Neural progenitor cell (in vitro differentiated cells): Measurements from ENCODE around the gene RGS12. TPM values are rescaled to one million over a fixed set of nuclear protein-coding genes. Genes with fewer than 3 reads are reported as not detected.
A peak's percentile ranks its signal among the peaks of the same experiment; 100 is the strongest.

Source experiments
- DNase-seq: peaks from one replicate; pipeline ENCODE4 v3.0.0-alpha.2; 2016; ENCODE audit warnings: low spot score
- H2AFZ ChIP-seq: fragments of 200-600 bp; sonication (generic); replicated peaks from 2 replicates; pipeline ENCODE4 v1.6.1; 2016; ENCODE audit warnings: antibody characterized with exemption
- H3F3A ChIP-seq: fragments of 200-600 bp; sonication (generic); 2 replicates; pipeline ENCODE4 v1.6.1; 2016; ENCODE audit warnings: antibody characterized with exemption, low read depth
- H3K27ac ChIP-seq: fragments of 200-600 bp; sonication (generic); 2 replicates; pipeline ENCODE4 v1.5.1; 2016; ENCODE audit warnings: mild to moderate bottlenecking
- H3K27me3 ChIP-seq: fragments of 200-600 bp; sonication (generic); 2 replicates; pipeline ENCODE4 v1.6.1; 2016; ENCODE audit warnings: mild to moderate bottlenecking, moderate library complexity
- H3K36me3 ChIP-seq: fragments of 200-600 bp; sonication (generic); 2 replicates; pipeline ENCODE4 v1.5.1; 2016
- H3K4me1 ChIP-seq: fragments of 200-600 bp; sonication (generic); 2 replicates; pipeline ENCODE4 v1.6.1; 2016; ENCODE audit warnings: mixed run types
- H3K4me2 ChIP-seq: fragments of 200-600 bp; sonication (generic); 2 replicates; pipeline ENCODE4 v1.6.1; 2016
- H3K4me3 ChIP-seq: fragments of 200-600 bp; sonication (generic); 2 replicates; pipeline ENCODE4 v1.5.1; 2016
- H3K79me2 ChIP-seq: fragments of 200-600 bp; sonication (generic); 2 replicates; pipeline ENCODE4 v1.6.1; 2016; ENCODE audit warnings: low read depth
- H3K9ac ChIP-seq: fragments of 200-600 bp; sonication (generic); 2 replicates; pipeline ENCODE4 v1.6.1; 2016
- H3K9me3 ChIP-seq: fragments of 200-600 bp; sonication (generic); 2 replicates; pipeline ENCODE4 v1.5.1; 2016; ENCODE audit warnings: low read depth
- H4K20me1 ChIP-seq: fragments of 200-600 bp; sonication (generic); 2 replicates; pipeline ENCODE4 v1.6.1; 2016; ENCODE audit warnings: low read depth
- H3K27ac Mint-ChIP-seq: 3 replicates; pipeline ENCODE4 v1.8.0; 2021; ENCODE audit warnings: mixed read lengths
- H3K27me3 Mint-ChIP-seq: 2 replicates; pipeline ENCODE4 v1.8.0; 2022; ENCODE audit warnings: low read depth, mild to moderate bottlenecking, inconsistent platforms, moderate library complexity, mixed read lengths; ENCODE audit not compliant: insufficient read depth
- H3K36me3 Mint-ChIP-seq: 3 replicates; pipeline ENCODE4 v1.8.0; 2021; ENCODE audit warnings: mixed read lengths
- H3K4me1 Mint-ChIP-seq: 3 replicates; pipeline ENCODE4 v1.8.0; 2021; ENCODE audit warnings: mixed read lengths
- H3K4me3 Mint-ChIP-seq: 3 replicates; pipeline ENCODE4 v1.8.0; 2021; ENCODE audit warnings: mild to moderate bottlenecking, moderate library complexity, mixed read lengths
- H3K9me3 Mint-ChIP-seq: 3 replicates; pipeline ENCODE4 v1.8.0; 2020; ENCODE audit warnings: mixed read lengths
- EZH2 ChIP-seq: fragments of 200-600 bp; sonication (generic); IDR thresholded peaks from 2 replicates; pipeline ENCODE4 v1.6.1; 2017; ENCODE audit warnings: antibody characterized with exemption, mild to moderate bottlenecking, moderate library complexity
- EZH2phosphoT487 ChIP-seq: fragments of 200-600 bp; sonication (generic); IDR thresholded peaks from 2 replicates; pipeline ENCODE4 v1.6.1; 2017; ENCODE audit warnings: antibody characterized with exemption
- total RNA-seq: library from RNA; depleted of rRNA; stranded (reverse); fragments of >200 nt; gene quantifications from 2 replicates; pipeline ENCODE4 v1.2.3, GENCODE V29; 2015; ENCODE audit warnings: low replicate concordance
- TF ChIP-seq, protein P1 (sequence below): fragments of 200-600 bp; sonication (generic); IDR thresholded peaks from 2 replicates; pipeline ENCODE4 v1.5.1; 2017; ENCODE audit warnings: antibody characterized with exemption, mild to moderate bottlenecking

Gene RGS12
- total RNA-seq, 1 donor from 2014 or later, result 36.6 TPM

DNA sequence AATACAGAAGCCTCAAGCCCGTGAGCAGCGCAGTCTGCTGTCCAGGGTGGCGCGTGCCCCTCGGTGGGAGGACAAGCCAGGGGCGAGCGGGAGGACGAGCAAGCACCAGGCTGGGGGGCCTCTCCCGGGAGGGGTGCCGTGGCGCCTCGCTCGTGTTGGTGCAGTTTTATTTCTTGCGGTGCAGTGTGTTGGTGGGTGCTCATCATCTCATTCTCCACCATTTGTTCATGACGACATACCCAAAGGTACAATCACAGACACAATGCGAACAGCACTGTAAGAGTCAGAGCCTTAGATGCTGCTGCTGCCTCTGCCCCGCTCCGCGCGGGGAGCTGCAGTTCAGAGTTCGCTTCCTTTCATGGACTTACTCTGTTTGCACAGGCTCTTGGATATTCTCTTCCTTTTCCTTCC is 30.3 kb downstream of the RGS12 start:
- TF ChIP-seq EZH2phosphoT487 (no peak), EZH2 (no peak)
- TF ChIP-seq, protein P1, sequence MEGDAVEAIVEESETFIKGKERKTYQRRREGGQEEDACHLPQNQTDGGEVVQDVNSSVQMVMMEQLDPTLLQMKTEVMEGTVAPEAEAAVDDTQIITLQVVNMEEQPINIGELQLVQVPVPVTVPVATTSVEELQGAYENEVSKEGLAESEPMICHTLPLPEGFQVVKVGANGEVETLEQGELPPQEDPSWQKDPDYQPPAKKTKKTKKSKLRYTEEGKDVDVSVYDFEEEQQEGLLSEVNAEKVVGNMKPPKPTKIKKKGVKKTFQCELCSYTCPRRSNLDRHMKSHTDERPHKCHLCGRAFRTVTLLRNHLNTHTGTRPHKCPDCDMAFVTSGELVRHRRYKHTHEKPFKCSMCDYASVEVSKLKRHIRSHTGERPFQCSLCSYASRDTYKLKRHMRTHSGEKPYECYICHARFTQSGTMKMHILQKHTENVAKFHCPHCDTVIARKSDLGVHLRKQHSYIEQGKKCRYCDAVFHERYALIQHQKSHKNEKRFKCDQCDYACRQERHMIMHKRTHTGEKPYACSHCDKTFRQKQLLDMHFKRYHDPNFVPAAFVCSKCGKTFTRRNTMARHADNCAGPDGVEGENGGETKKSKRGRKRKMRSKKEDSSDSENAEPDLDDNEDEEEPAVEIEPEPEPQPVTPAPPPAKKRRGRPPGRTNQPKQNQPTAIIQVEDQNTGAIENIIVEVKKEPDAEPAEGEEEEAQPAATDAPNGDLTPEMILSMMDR, result no peak
- H3K4me1 ChIP-seq, result peaks cover 30% of the 10 kb centered on the region
- peaks cover 12% of the 10 kb centered on the region for H4K20me1 ChIP-seq
- no peak overlapping the region for H3K9ac ChIP-seq
- Mint-ChIP-seq H3K27ac (peak overlapping the region; percentile 90), H3K36me3 (peaks cover 33% of the 10 kb centered on the region), H3K4me3 (no peak overlapping the region), H3K27me3 (no peaks in the 10 kb centered on the region), H3K9me3 (peaks cover 25% of the 10 kb centered on the region), H3K4me1 (peaks cover 35% of the 10 kb centered on the region)
- no peaks in the 10 kb centered on the region for H3K9me3 ChIP-seq
- peak overlapping the region; percentile 96 for H3K27ac ChIP-seq
- no peaks in the 10 kb centered on the region for H3K36me3 ChIP-seq
- H3K27me3 ChIP-seq, result no peaks in the 10 kb centered on the region
- H3F3A ChIP-seq, result peaks cover 20% of the 10 kb centered on the region
- H3K4me2 ChIP-seq, result peak overlapping the region; percentile 72
- no peak for DNase-seq
- no peak overlapping the region for H2AFZ ChIP-seq
- H3K4me3 ChIP-seq, result no peak overlapping the region
- H3K79me2 ChIP-seq, result peaks cover 45% of the 10 kb centered on the region

DNA sequence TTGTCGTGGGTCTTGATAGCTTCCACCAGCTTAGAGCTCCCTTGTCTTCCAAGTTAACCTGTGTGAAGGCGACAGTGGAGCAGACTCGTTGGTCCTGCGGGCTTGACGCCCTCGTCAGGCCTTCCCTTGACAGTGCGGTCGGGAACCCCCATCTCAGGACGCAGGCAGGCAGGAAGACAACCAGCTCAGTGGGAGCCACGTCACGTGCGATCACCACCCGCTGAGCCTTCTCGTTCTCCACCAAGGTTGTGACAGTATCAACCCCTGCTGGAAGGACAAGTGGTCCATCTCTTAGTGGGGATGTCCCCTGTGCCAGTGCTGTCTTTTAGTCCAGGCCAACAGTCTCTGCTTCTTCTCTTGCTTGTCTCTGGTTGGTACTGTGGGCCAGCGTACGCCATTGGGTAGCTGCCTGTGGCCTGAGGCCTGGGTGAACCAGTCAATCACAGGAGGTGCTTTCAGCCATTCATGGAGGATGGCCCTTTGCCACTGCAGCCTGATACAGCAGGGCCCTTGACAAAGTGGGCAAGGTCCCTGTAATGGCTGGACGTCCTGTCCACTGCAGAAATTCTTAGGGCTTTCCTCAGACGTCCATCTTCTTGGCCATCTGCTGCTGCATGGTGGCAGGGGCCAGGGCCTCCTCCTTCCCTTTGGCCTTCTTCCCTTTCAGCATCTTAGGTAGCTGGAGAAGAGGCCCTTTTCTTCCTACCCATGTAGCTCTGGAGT is 31.4 kb downstream of the RGS12 start:
- no peaks in the 10 kb centered on the region for H3K9me3 ChIP-seq
- no peak overlapping the region for H3K4me2 ChIP-seq
- H3K4me3 ChIP-seq, result no peak overlapping the region
- H2AFZ ChIP-seq, result no peak overlapping the region
- no peaks in the 10 kb centered on the region for H3K27me3 ChIP-seq
- Mint-ChIP-seq H3K4me1 (peaks cover 42% of the 10 kb centered on the region), H3K27me3 (no peaks in the 10 kb centered on the region), H3K27ac (no peak overlapping the region), H3K9me3 (peaks cover 25% of the 10 kb centered on the region), H3K4me3 (no peak overlapping the region), H3K36me3 (peaks cover 25% of the 10 kb centered on the region)
- H3F3A ChIP-seq, result peaks cover 20% of the 10 kb centered on the region
- TF ChIP-seq, protein P1, result peak; percentile 38
- no peak for TF ChIP-seq EZH2
- H3K79me2 ChIP-seq, result peaks cover 36% of the 10 kb centered on the region
- peak; percentile 56 for DNase-seq
- H3K4me1 ChIP-seq, result peaks cover 30% of the 10 kb centered on the region
- no peaks in the 10 kb centered on the region for H3K36me3 ChIP-seq
- no peak overlapping the region for H3K9ac ChIP-seq
- peaks cover 8% of the 10 kb centered on the region for H4K20me1 ChIP-seq
- H3K27ac ChIP-seq, result no peak overlapping the region

DNA sequence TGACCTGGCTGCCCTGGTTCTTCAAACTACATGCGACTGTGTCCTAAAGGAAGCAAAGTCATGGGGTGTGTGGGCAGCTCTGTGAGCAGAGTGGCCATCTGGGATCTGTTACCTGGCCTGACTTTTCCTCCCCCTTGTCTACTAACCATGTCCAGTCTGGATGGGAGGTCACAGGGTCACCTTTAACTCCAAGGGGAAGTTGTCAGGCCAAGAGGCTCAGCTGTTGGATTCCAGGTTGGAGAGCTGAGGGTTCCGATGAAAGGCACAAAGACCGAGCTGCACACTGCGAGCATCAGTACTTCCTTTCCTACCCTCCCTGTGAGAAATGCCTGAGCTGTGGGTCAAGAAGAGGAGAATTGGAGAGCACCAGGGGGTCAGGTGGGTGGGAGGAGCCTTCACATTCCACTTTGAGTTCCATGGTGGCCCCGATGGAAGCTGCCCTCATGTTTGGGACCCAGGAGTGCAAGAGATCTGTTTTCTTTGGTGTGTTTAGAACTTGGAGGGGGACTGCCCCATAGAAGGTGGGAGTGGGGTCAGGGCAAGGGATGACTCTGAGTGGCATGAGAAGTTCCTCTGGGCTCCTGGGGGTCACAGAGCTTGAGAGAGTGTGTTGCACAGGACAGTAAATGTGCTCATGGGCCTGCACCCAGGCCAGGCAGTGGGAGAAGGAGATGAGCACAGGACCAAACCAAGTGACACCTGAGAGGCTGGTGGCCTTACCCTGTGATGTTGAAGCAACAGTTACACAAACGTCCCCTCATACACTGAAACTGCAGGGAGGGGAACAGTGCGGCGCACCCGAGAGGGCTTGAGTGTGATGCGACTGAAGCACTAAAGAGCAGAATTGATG is 36.2 kb downstream of the RGS12 start:
- Histone ChIP-seq H4K20me1 (peaks cover 20% of the 10 kb centered on the region), H3K27me3 (no peaks in the 10 kb centered on the region), H3K4me1 (no peaks in the 10 kb centered on the region), H3K36me3 (no peaks in the 10 kb centered on the region), H3K4me2 (no peak overlapping the region), H3K27ac (no peak overlapping the region), H3F3A (no peaks in the 10 kb centered on the region), H3K9me3 (no peaks in the 10 kb centered on the region), H3K9ac (no peak overlapping the region), H2AFZ (no peak overlapping the region), H3K79me2 (peaks cover 18% of the 10 kb centered on the region), H3K4me3 (no peak overlapping the region)
- Mint-ChIP-seq H3K27ac (no peak overlapping the region), H3K9me3 (peaks cover 31% of the 10 kb centered on the region), H3K36me3 (peaks cover 29% of the 10 kb centered on the region), H3K4me1 (peaks cover 9% of the 10 kb centered on the region), H3K4me3 (no peak overlapping the region), H3K27me3 (no peaks in the 10 kb centered on the region)
- TF ChIP-seq, protein P1, result no peak
- TF ChIP-seq EZH2phosphoT487, result no peak
- no peak for TF ChIP-seq EZH2
- no peak for DNase-seq
